HG03045 (cell line): ENCODE data around the gene CHCHD3.
"Not testable (repeated sequence)": the region's sequence is repeated elsewhere in the genome, so short reads cannot be mapped to it uniquely, and the experiment has no call there.

Source experiments
- ATAC-seq: cut with Tn5 transposase; IDR thresholded peaks from one replicate; pipeline ENCODE4 v1.9.1; 2021; ENCODE audit warnings: mild to moderate bottlenecking, moderate library complexity; ENCODE audit not compliant: unreplicated experiment

CHCHD3 gene

DNA sequence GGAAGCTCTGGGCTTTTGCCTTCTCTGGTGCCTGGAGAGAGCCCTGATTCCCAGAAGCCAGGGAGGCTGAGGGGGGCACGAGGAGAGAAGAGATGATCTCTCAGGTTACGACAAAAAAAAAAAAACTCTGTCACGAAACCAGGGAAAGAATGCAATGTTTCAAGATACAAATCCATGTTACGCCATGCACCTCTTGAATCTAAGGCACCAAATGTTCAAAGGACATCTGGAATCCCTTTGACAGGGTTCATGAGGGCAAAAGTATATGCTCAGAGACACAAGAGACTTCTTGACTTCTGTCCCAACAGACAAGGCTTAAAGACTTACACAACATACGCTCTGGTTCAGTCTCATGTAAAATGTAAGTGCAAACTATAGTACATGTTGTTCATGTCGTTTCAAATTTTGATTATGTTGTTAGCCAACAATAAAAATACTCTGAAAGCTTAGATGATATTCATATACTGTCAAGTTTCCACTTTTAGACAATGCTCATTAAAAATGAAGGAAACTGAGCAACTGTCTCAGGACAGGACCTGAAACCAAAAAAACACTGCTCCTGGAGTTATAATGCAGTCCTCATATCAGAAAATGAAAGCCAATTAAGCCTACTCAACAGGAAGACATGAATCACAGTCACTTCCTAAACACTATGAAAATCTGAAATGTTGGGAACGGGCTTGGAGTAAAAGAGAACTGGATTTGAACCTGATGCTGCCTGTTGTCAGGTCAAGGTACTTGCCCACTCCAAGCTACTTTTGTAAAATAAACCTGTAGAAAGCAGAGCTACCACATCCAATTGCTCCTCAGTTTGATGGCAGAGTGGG, 72.3 kb downstream of the CHCHD3 start:
- ATAC-seq = no peak

DNA sequence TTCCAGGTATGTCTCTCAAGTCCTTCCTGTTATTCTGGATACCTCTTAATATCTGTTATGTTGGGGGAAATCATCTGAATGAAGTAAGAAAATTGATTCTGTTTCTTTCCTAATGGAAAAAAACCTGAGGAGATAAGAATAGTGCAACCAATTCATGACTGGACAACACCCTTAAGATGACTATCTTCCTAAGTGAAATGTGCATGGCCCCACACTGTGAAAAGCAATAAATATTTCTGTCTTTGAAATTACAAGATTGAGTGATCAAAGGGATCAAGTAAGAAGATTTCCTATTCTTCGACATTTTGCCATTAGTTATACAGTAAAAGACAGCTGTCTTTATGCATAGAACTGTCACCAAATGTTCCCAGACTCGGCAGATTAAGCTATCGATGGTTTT, 73.9 kb downstream of the CHCHD3 start:
- ATAC-seq = no peak

DNA sequence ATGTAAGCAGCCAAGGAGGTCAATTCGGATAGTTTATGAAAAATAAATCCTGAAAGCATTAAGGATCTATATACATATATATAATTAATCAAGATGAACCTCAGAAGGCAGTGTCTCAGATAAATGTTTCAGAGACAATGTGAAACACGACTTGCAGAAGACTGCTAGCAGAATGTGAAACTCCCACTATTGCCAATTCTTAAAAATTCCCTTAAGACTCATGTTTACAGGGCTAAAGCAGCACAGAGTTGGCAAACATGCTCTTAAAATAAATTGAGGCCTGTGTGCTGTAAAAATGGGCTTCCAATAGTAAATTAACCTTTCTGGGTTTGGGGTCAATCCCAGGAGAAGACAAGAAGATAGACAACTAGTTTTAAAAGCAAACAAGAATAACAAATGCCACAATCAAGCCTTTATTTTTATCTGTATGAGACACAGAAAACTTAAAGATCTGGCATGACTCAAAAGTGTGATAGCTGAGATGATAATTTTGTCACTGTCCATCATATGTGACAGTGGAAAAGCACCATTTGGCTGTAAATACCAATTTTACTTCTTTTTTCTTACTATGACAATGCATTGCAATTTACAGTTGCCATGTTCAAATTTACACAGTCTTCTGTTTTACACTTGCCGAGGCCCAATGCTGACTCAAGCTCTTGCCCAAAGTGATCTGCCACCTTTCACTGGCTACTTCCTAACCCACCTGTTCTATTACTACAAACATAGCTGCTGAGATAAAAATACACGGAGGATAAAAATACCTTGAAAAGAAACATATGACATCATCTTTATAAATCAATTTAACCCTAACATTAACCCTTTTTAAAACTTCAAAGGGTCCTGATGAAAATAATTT, 78.6 kb downstream of the CHCHD3 start:
- ATAC-seq = no peak

DNA sequence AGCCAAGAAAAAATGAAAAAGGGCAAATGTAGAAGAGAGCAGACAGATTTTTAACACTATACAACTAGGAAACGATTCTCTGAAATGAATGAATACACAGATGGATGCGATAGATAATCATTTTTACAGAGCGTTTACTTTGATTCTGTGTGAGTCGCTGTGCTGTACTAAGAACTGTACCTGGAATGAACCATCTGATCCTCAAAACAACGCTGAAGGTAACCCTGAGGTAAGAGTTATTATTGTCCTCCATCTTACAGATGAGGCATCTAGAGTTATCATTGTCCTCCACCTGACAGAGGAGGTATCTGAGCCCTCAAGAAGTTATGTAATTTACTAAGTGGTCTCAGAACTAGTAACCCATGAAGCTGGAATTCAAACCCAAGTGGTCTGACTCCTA, 80.2 kb downstream of the CHCHD3 start:
- no peak for ATAC-seq

DNA sequence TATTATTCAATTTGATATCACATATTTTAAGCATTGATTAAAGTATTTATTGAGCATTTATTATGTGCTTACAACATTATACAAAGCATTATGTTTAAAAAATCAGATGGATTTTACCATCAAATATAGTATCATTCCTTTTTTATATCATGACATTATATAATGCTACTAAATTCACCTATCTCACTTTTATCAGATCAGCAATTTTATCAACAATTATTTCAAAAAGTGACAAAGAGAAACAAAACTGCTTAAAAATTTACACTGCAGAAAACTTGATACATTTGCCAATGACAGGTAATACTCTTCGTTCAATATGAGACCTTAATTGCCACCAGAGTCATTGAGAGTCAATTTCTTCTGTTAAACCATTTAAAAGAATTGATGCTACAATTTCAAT, 82.0 kb downstream of the CHCHD3 start:
- no peak for ATAC-seq

DNA sequence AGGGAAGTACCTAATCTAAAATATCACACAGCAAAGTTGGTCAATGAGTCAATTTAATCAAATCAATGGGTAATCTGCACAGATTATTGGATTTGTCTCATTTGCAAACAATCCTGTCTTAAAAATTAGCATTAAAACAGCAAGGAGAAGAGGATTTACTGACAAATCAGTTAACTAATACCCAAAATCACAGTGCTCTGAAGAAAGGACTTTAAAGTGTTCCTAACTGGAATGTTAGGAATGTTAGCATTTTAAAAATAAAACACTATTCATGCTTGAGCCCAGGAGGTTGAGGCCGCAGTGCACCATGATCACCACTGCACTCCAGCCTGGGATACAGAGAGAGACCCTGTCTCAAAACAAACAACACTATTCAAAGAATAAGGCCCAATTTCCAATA, 83.1 kb downstream of the CHCHD3 start:
- ATAC-seq = no peak

DNA sequence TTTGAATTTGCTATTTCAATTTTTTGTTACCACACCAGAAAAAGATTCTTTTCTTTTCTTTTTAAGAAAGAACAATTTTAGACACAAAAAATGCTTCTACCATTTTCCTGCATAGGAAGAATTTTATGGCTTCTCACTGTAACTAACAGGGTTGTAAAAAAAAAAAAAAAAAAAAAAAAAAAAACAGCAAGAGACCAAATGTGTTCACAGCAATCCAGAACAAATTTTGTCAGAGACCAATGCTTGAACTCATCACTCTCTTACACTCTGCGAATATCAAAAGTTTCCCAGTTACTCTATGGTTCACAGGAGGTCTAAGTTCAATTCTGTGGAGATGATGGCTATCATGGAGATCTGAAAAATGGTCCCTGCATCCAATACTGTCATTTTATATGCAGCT, 84.4 kb downstream of the CHCHD3 start:
- ATAC-seq = no peak

DNA sequence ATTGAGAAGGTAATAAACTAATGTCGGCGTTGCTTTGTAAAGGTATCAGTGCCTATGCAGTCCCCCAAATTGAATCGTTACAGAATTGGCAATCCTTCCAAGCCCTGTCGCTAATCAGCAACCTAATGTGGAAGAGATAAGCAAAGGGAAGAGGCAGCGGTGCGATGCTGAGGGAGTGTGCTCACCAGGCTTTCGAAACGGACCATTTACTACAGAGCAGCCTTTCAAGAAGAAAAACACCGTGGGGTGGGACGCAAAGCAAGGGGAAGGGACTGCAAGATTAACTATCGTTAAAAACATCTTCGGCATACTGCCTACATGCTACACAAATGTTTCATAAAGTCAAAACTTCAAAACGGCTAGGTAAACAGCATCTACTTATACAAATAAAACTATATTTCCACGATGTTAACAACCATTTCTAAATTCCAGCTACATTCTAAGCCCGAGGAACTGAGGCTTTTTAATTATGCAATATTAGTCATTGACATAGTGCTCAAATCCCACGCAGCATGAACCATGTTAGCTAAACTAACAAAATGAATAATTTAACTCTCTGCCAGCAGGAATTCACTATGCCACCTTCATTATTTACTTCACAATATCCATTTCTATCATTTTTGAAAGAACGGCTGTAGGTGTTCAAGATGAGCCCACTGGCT, 85.2 kb downstream of the CHCHD3 start:
- no peak for ATAC-seq

DNA sequence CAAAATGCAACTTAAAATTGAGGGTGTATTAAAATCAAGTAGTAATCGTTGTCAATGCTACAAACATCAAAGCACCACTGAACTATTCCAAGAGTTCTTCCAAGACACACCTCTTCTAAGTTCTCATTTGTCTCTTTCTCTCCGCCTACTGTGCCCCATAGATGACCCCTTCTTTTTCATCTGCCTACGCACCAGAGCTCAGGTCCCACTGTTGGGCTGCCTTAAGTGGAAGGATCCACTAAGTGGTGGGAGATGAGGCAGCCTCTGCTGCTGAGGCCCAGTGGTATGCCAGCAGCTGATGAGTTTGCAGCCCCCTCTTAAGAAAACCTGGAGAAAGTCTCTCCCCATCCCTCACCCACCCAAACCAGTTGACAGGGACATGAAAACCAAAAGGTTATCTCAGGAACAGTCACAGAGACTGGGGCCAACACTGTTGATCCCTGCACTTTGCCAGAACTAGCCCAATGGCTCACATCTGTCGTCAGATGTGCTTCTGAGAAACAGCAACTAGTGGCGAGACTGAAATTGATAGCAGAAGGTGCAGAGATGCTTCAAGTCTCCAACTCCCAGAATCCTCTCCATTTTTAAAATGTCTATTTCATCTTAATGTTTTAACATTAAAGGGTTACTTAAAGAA, 88.4 kb downstream of the CHCHD3 start:
- ATAC-seq = no peak

DNA sequence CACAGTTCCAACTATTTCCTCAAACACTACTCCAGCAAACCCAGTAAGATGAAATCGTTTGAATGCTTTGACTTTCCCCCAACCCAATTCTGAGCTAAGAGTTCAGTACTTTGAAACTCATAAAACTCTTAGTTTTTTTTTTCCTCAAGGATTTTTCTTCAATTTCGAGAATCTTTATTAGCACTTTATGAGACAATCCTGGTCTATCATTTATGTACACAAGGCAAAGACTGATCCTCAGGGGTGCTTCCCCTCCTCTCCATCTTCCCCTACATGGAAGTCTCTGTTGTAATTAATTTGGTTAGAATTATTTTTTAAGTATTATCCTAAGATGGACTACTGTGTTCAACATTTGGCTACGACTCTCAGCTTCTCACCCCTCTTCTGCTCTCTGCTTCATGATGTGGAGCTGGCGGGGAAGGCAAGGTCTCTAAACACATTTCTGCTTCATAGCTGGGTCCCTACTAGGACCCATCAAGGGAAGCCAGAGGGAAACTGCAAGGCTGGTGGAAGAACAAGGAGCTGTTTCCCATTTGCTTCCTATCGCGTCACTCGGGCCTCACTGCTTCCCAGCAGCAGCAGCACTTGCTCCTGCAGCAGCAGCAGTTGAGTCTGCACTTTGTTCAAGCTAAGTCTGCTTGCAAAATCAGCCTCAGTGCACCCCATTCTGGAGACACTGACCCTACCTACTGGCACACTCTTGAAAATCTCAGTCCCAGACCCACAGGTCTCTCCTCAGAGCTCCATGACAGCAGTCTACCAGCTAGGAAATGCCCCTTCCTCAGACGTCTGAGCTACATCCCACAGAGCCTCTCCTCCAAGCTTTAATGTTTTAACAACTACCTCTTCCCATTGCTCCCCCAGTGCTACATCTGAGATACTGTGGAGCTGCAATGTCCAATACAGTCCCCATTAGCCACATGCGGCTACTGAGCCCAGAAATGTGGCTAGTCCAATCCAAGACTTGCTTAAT, 90.0 kb downstream of the CHCHD3 start:
- no peak for ATAC-seq

DNA sequence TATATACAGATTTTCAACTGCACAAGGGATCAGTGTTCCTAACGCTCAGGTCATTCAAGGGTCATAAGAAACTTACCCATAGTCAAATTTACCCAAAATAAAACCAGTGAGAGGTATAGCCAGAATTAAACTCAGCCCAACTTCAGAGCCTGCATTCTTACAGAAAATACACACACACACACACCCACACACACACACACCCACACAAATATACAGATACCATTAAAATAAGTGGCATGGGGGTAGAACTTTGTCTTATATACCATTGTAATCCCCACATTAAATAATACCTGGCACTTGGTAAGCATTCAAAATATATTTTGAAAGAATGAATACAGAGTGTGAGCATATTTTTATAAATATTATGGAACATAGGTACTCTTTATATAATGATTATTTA, 93.8 kb downstream of the CHCHD3 start:
- no peak for ATAC-seq

DNA sequence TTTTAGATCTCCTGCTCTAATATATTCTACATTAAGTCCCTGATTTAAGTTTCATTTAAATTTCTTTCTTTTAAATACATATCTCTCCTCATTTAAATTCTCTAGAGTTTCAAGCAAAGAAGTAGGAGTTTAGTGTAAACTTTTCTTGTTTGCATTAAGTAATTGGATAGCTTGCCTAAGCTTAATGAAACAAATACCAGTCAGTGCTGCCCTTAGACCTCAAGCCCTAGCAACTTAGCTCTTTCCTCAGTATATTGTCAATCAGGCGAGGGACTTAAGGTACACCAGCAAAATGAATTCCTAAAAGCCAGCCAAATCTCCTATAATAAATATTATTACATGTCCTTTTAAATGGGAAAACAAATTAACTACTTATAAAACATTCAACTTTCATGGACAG, 101.5 kb downstream of the CHCHD3 start:
- no peak for ATAC-seq

DNA sequence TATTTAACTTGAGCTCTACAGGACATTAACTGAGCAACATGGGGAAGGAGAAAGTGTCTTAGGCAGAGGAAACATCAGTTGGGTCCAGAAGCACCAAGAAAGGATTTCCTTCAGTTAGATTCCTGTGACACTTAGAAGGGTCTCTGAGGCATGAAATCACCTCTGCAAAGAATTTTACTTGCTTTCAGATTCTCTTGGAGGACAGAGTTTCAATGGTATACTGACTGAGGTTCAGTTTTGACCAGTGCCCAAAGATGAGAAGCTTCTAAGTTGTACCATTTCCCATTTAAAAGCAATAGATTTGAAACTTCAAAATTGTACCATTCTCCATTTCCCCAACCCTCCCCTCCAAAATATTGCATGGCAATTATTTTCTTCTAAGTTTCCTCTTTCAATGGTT, 102.4 kb downstream of the CHCHD3 start:
- ATAC-seq = no peak

DNA sequence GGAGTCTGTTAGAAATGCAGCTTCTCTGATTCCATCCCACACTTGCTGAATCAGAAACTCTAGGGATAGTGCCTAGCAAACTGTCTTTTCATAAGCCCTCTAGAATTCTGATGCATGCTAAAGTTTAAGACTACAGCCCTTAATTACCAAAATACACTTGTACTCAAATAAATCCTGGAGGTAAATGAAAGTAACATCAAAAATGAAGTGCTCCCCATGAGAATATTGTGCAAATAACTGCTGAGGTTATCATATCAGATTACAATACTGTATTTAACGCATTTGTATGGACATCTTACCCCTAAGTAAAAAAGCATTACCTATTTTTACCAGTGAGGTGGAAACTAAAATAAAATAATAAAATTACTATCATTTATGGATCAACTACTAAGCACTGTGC, 104.7 kb downstream of the CHCHD3 start:
- ATAC-seq = no peak

DNA sequence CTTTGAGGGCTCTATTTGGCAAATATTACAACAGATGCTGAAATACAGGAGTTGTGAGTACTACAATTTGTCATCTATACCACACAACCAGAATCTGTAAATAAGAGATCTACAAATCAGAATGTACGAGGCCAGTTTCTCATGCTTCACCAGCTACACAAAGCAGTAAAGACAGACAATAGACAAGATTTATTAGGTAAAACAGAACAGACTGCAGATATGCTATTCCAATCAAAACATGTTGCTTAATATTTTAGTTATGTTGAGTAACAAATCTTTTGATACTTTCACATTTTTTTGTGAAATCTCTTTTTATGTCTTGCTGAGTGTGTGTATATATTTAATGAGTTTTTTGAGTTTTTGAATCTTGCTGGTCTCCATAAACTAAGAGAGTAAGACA, 109.1 kb downstream of the CHCHD3 start:
- no peak for ATAC-seq

DNA sequence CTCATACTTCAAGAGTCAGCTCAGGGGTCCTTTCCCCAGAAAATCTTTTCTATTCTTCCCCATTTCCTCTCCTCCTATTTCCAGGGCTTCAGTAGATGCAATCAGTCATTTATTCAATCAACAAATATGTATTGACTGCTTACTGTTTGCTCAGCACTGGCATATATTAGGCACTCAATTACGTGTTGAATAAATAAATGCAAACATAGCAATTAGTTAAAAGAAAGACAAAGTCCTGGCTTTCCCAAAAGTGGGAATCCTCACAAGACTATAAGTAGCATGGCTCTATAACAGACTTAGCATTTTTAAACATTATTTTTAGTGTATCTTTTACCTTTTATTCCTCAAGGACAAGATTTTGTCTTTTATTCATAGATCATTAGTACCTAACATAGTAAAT, 111.6 kb downstream of the CHCHD3 start:
- ATAC-seq = no peak

DNA sequence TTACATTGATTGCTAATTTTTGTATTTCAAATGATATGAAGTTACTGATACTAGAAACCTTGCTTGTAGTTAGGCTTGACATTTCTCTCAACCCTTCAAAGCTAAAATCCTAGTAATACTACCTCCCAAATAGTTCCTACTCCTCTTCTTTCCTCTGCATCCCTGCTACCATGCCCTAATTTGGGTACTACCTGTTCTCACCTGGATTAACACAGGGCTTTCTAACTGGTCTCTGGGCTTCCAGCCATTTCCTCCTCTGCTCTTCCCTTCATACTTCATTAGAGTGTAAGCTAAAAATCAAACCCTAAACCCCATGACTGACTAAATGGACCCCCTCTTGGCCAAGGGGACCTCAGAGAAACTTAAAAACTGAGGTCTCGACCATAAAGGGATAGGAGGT, 112.4 kb downstream of the CHCHD3 start:
- ATAC-seq = no peak

DNA sequence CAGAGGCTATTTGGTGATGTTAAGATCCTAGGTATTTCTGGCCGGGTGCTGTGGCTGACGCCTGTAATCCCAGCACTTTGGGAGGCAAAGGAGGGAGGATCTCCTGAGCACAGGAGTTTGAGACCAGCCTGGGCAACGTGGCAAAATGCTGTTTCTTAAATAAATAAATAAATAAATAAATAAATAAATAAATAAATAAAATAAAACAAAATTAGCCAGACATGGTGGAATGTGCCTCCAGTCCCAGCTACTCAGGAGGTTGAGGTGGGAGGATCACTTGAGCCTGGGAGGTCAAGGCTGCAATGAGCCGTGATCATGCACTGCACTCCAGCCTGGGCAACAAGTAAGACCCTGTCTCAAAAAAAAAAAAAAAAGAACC, 114.4 kb downstream of the CHCHD3 start:
- not testable (repeated sequence) for ATAC-seq

DNA sequence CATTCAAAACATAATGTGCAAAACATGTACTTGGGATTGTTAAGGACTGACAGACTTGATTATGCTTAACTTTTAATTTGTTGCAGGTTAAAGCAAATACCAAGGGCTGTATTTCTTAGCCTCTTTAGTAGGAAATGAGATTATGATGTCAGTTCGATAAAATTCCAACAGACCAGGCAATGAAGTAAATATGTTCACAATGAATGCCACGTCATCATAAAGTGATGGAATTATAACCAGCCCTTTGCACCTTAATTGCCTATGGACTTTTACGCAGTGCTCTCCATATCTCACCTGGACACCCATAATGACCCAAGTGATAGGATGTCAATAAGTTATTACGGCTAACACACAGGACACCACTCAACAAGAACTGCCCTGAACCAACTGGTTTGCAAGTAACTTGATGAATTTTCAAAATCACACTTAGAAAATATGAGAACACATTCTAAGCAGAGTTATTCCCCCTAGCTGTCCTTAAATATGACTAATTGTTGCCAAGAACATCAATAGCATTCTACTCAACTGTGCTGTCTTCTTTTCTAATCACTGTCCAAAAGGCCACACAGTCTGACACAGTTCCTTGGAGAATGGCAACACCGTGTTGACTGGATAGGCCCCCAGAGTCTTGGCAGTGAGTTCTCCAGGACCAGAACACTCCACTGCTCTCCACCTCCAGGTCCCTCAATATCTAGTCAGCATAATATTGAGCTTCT, 115.0 kb downstream of the CHCHD3 start:
- ATAC-seq = no peak
